H1 (cell line): ENCODE measurements around the gene ZBTB34.

Experiments
- ASH2L ChIP-seq: fragments of 200-600, 300-600 bp; sonication (generic); IDR thresholded peaks from one replicate; pipeline ENCODE4 v1.7.1; 2017; ENCODE audit warnings: low read length
- EZH2 ChIP-seq: fragments of 200-600 bp; sonication (generic); IDR thresholded peaks from 2 replicates; pipeline ENCODE4 v1.7.1; 2012; ENCODE audit warnings: low read depth, mild to moderate bottlenecking, moderate library complexity, low read length, inconsistent platforms; ENCODE audit not compliant: severe bottlenecking
- FOSL1 ChIP-seq: IDR thresholded peaks from 2 replicates; pipeline ENCODE4 v1.6.1; 2011; ENCODE audit warnings: mild to moderate bottlenecking, low read depth, low read length, moderate library complexity; ENCODE audit not compliant: insufficient read depth
- JUN ChIP-seq: IDR thresholded peaks from 2 replicates; pipeline ENCODE4 v1.6.1; 2011; ENCODE audit warnings: low read depth, mild to moderate bottlenecking, improper control_type of control experiment, low read length
- POLR2A ChIP-seq, 2 experiments: IDR thresholded peaks; 1 replicate in 1 of 2; 2 replicates in 1 of 2; pipeline ENCODE4 v1.6.1; 2011; ENCODE audit warnings: low read depth in 2 of 2, low read length in 2 of 2, mild to moderate bottlenecking in 2 of 2; ENCODE audit errors: control extremely low read depth in 1 of 2
- POLR2AphosphoS5 ChIP-seq: IDR thresholded peaks from 2 replicates; pipeline ENCODE4 v1.6.1; 2011; ENCODE audit warnings: low read depth, low read length
- RAD21 ChIP-seq, 2 experiments: IDR thresholded peaks in 1 of 2; conservative IDR thresholded peaks in 1 of 2; 2 replicates each; pipeline ENCODE4 v1.6.1; 2011; ENCODE audit warnings: low read depth in 2 of 2, low read length in 2 of 2, improper control_type of control experiment in 1 of 2, inconsistent platforms in 1 of 2, mild to moderate bottlenecking in 1 of 2, moderate library complexity in 1 of 2
- SP2 ChIP-seq: IDR thresholded peaks from 2 replicates; pipeline ENCODE4 v1.6.1; 2012; ENCODE audit warnings: mild to moderate bottlenecking, low read length, inconsistent platforms
- SUZ12 ChIP-seq: fragments of 200-600 bp; sonication (generic); IDR thresholded peaks from 2 replicates; pipeline ENCODE4 v1.6.1; 2012; ENCODE audit warnings: mild to moderate bottlenecking, inconsistent platforms, low read length, moderate library complexity, mixed read lengths
- TAF1 ChIP-seq: IDR thresholded peaks from 2 replicates; pipeline ENCODE4 v1.6.1; 2011; ENCODE audit warnings: mild to moderate bottlenecking, low read depth, low read length
- YY1 ChIP-seq: IDR thresholded peaks from 2 replicates; pipeline ENCODE4 v1.6.1; 2011; ENCODE audit warnings: low read depth, mild to moderate bottlenecking, low read length
- TF ChIP-seq, protein P1 (sequence below), 3 experiments: IDR thresholded peaks; 1 replicate in 2 of 3; 2 replicates in 1 of 3; pipeline versions ENCODE4 v1.5.1 to v1.6.1; 2011; ENCODE audit warnings: low read length in 3 of 3, mild to moderate bottlenecking in 3 of 3, inconsistent platforms in 2 of 3, low read depth in 1 of 3, moderate library complexity in 1 of 3; ENCODE audit not compliant: insufficient read depth in 1 of 3; ENCODE audit errors: control extremely low read depth in 1 of 3
- TF ChIP-seq, protein P2 (sequence below): IDR thresholded peaks from 2 replicates; pipeline ENCODE4 v1.6.1; 2011; ENCODE audit warnings: low read depth, mild to moderate bottlenecking, low read length; ENCODE audit not compliant: insufficient read depth

DNA sequence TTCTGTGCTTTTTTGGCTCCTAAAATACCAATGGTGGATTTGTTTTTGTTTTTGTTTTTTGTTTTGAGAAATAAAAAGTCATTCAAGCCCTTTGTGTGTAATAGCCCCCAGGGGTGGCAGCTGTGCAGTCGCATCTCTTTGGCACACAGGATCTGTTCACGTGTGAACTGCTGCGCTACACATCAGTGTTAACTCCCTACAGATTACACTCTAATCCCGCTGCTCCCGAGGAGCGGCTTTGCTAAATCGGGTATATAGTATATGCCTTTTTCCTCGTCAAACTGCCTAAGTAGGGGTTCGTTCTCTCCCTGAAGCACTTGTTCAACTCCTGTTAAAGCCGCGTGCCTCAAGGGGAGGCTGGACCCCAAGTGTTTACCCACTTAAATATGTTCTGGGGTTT lies 22.3 kb downstream of the ZBTB34 start:
- TF ChIP-seq EZH2: no peak
- TF ChIP-seq, protein P1, sequence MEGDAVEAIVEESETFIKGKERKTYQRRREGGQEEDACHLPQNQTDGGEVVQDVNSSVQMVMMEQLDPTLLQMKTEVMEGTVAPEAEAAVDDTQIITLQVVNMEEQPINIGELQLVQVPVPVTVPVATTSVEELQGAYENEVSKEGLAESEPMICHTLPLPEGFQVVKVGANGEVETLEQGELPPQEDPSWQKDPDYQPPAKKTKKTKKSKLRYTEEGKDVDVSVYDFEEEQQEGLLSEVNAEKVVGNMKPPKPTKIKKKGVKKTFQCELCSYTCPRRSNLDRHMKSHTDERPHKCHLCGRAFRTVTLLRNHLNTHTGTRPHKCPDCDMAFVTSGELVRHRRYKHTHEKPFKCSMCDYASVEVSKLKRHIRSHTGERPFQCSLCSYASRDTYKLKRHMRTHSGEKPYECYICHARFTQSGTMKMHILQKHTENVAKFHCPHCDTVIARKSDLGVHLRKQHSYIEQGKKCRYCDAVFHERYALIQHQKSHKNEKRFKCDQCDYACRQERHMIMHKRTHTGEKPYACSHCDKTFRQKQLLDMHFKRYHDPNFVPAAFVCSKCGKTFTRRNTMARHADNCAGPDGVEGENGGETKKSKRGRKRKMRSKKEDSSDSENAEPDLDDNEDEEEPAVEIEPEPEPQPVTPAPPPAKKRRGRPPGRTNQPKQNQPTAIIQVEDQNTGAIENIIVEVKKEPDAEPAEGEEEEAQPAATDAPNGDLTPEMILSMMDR (IDR thresholded peaks at IDR 0.05; ENCODE audit: control extremely low read depth in 1 of 3, insufficient read depth in 1 of 3, low read depth in 1 of 3, low read length in 3 of 3): no peak
- no peak for TF ChIP-seq JUN
- no peak for TF ChIP-seq POLR2A (IDR thresholded peaks at IDR 0.05; ENCODE audit: control extremely low read depth in 1 of 2, low read depth in 2 of 2, low read length in 2 of 2)
- no peak for TF ChIP-seq ASH2L
- no peak for TF ChIP-seq TAF1
- no peak for TF ChIP-seq SP2
- no peak for TF ChIP-seq SUZ12
- no peak for TF ChIP-seq POLR2AphosphoS5
- no peak for TF ChIP-seq FOSL1
- no peak for TF ChIP-seq YY1
- no peak for TF ChIP-seq RAD21 (IDR thresholded peaks at IDR 0.05 in 1 of 2, conservative IDR thresholded peaks at IDR 0.05 in 1 of 2; ENCODE audit: low read depth in 2 of 2, low read length in 2 of 2)
- TF ChIP-seq, protein P2, sequence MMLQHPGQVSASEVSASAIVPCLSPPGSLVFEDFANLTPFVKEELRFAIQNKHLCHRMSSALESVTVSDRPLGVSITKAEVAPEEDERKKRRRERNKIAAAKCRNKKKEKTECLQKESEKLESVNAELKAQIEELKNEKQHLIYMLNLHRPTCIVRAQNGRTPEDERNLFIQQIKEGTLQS: no peak
